ENCODE results near the gene LTBP2.

The LTBP2 gene

GRCh38 chr14:74612350-74613021, 449 bp upstream of the LTBP2 start:
- DNase-seq (ENCODE audit: low read depth in 3 of 3), result peak; percentile 60 to 74 (median 67)

- DNase-seq (ENCODE audit: low read depth in 3 of 3), result no peak
These were observed 979 bp downstream of the LTBP2 start for GRCh38 chr14:74610866-74611649.

GRCh38 chr14:74610199-74610865, 1.7 kb downstream of the LTBP2 start:
- DNase-seq (ENCODE audit: low read depth in 3 of 3), result no peak

- DNase-seq (ENCODE audit: low read depth in 3 of 3), result no peak
These were observed 2.3 kb downstream of the LTBP2 start for GRCh38 chr14:74609721-74610120.

- DNase-seq (ENCODE audit: low read depth in 3 of 3), result peak; percentile 68 to 77 (median 77)
These were observed 3.0 kb downstream of the LTBP2 start for GRCh38 chr14:74608959-74609611.

- DNase-seq (ENCODE audit: low read depth in 3 of 3), result no peak
These were observed 5.3 kb downstream of the LTBP2 start for GRCh38 chr14:74606727-74607126.

- DNase-seq (ENCODE audit: low read depth in 3 of 3), result no peak
These were observed 6.4 kb downstream of the LTBP2 start for GRCh38 chr14:74605531-74606223.

- DNase-seq (ENCODE audit: low read depth in 3 of 3), result no peak
These were observed 7.1 kb downstream of the LTBP2 start for GRCh38 chr14:74604911-74605310.

GRCh38 chr14:74604157-74604556, 7.9 kb downstream of the LTBP2 start:
- DNase-seq (ENCODE audit: low read depth in 3 of 3), result no peak

- DNase-seq (ENCODE audit: low read depth in 3 of 3), result no peak
These were observed 10.1 kb downstream of the LTBP2 start for GRCh38 chr14:74601982-74602381.

- DNase-seq (ENCODE audit: low read depth in 3 of 3), result no peak
These were observed 12.1 kb downstream of the LTBP2 start for GRCh38 chr14:74599946-74600345.

- no peak for DNase-seq (ENCODE audit: low read depth in 3 of 3)
These were observed 12.7 kb downstream of the LTBP2 start for GRCh38 chr14:74599321-74599761.

GRCh38 chr14:74596741-74597450, 15.1 kb downstream of the LTBP2 start:
- no peak for DNase-seq (ENCODE audit: low read depth in 3 of 3)

GRCh38 chr14:74595006-74595735, 16.9 kb downstream of the LTBP2 start:
- DNase-seq (ENCODE audit: low read depth in 3 of 3), result no peak

GRCh38 chr14:74594606-74595005, 17.4 kb downstream of the LTBP2 start:
- no peak for DNase-seq (ENCODE audit: low read depth in 3 of 3)

- no peak for DNase-seq (ENCODE audit: low read depth in 3 of 3)
These were observed 18.0 kb downstream of the LTBP2 start for GRCh38 chr14:74594029-74594428.

- no peak for DNase-seq (ENCODE audit: low read depth in 3 of 3)
These were observed 18.6 kb downstream of the LTBP2 start for GRCh38 chr14:74593241-74593953.

- DNase-seq (ENCODE audit: low read depth in 3 of 3), result no peak
These were observed 19.4 kb downstream of the LTBP2 start for GRCh38 chr14:74592476-74593201.

- DNase-seq (ENCODE audit: low read depth in 3 of 3), result no peak
These were observed 20.1 kb downstream of the LTBP2 start for GRCh38 chr14:74591899-74592298.
